Activated naive CD8-positive, alpha-beta T cell treated with anti-CD3 and anti-CD28 coated beads, Interleukin-2, amount 10 ng/mL, durations not matched to agents 7 days and 5 days (primary cell): ENCODE data around the gene POLK. TPM values are rescaled to one million over a fixed set of nuclear protein-coding genes. Genes with fewer than 3 reads are reported as not detected.
"Not testable (repeated sequence)": the region's sequence is repeated elsewhere in the genome, so short reads cannot be mapped to it uniquely, and the experiment has no call there.

ENCODE experiments used
- ATAC-seq: fragments of 150-1000 bp; cut with Tn5 transposase; one replicate; pipeline ENCODE4 v1.10.0; 2021; ENCODE audit warnings: low read depth, moderate library complexity
- POLR2A ChIA-PET: fragments of 350-600 bp; sonication (Branson Sonifier 250); formaldehyde crosslinking; loops from one replicate; lab custom pipeline; 2021; ENCODE audit warnings: antibody characterized with exemption; lab: Charles Lee
- DNase-seq: peaks from one replicate; pipeline ENCODE4 v3.0.0; 2021
- H3K27ac Mint-ChIP-seq: one replicate; pipeline ENCODE4 v1.8.0; 2022; ENCODE audit warnings: mild to moderate bottlenecking, mixed read lengths
- H3K27me3 Mint-ChIP-seq: one replicate; pipeline ENCODE4 v1.8.0; 2022; ENCODE audit warnings: mild to moderate bottlenecking, moderate library complexity, mixed read lengths
- H3K36me3 Mint-ChIP-seq: one replicate; pipeline ENCODE4 v1.8.0; 2021; ENCODE audit warnings: mild to moderate bottlenecking, mixed read lengths
- H3K4me1 Mint-ChIP-seq: one replicate; pipeline ENCODE4 v1.8.0; 2021; ENCODE audit warnings: mixed read lengths
- H3K4me3 Mint-ChIP-seq: one replicate; pipeline ENCODE4 v1.8.0; 2022; ENCODE audit warnings: mild to moderate bottlenecking, moderate library complexity, mixed read lengths
- H3K9me3 Mint-ChIP-seq: one replicate; pipeline ENCODE4 v1.8.0; 2021; ENCODE audit warnings: mixed read lengths
- total RNA-seq, 2 experiments: library from RNA; stranded (reverse); gene quantifications; one replicate each; pipeline ENCODE4 v1.2.3, GENCODE V29; 2021

POLK gene
- total RNA-seq, 2 experiments from 2014 or later, result 27.6 to 29.8 TPM

GRCh38 chr5:75514323-75514722 is 2.6 kb downstream of the POLK start:
- ATAC-seq (no peak), DNase-seq (no peak)
- Mint-ChIP-seq H3K4me3 (no peak overlapping the region), H3K27ac (no peak overlapping the region), H3K27me3 (no peaks in the 10 kb centered on the region), H3K36me3 (peaks cover 25% of the 10 kb centered on the region), H3K4me1 (peaks cover 31% of the 10 kb centered on the region), H3K9me3 (no peaks in the 10 kb centered on the region)
- POLR2A ChIA-PET, result no interaction called here

DNA sequence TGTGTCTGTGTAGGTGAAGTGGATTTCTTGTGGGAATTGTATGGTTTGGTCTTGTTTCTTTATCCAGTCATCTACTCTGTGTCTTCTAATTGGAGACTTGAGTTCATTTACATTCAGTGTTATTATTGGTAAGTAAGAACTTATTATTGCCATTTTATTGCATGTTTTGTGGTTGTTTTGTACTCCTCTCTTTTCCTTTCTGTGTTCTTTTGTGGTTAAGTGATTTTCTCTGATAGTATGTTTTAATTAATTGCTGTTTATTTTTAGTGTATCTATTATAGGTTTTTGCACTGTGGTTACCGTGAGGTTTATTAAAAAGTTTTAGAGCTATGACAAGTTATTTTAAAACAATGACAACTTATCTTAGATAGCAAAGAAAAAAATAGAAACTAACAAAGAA is 8.1 kb downstream of the POLK start:
- Mint-ChIP-seq H3K27me3 (no peaks in the 10 kb centered on the region), H3K4me1 (peaks cover 23% of the 10 kb centered on the region), H3K4me3 (no peak overlapping the region), H3K36me3 (peaks cover 49% of the 10 kb centered on the region), H3K9me3 (peaks cover 11% of the 10 kb centered on the region), H3K27ac (no peak overlapping the region)
- no peak for DNase-seq
- POLR2A ChIA-PET, result no interaction called here
- ATAC-seq, result no peak

DNA sequence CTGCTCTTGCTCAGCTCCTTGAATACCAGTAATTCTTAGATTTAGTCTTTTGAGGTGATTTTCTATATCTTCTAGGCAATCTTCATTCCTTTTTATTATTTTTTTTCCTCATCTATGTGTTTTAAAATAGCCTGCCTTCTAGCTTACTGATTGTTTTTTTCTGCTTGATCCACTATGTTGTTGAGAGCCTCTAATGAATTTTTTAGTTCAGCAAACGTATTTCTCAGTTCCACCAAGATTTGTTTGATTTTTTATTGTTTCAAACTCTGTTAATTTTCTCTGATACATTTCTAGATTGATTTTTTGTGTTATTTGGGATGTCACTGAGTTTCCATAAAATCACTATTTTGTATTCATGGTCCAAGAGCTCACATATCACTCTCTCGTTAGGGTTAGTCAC is 9.5 kb downstream of the POLK start:
- H3K4me1 Mint-ChIP-seq, result peaks cover 36% of the 10 kb centered on the region
- POLR2A ChIA-PET, result no interaction called here
- H3K4me3 Mint-ChIP-seq, result no peak overlapping the region
- H3K27ac Mint-ChIP-seq, result no peak overlapping the region
- peaks cover 11% of the 10 kb centered on the region for H3K9me3 Mint-ChIP-seq
- H3K27me3 Mint-ChIP-seq, result no peaks in the 10 kb centered on the region
- ATAC-seq (no peak), DNase-seq (no peak)
- peaks cover 51% of the 10 kb centered on the region for H3K36me3 Mint-ChIP-seq

GRCh38 chr5:75522025-75522424 is 10.3 kb downstream of the POLK start:
- Mint-ChIP-seq H3K27me3 (no peaks in the 10 kb centered on the region), H3K9me3 (peaks cover 11% of the 10 kb centered on the region), H3K4me1 (peaks cover 34% of the 10 kb centered on the region), H3K4me3 (no peak overlapping the region), H3K27ac (no peak overlapping the region), H3K36me3 (peaks cover 50% of the 10 kb centered on the region)
- DNase-seq, result no peak
- POLR2A ChIA-PET, result no interaction called here
- no peak for ATAC-seq

GRCh38 chr5:75522542-75522941 is 10.9 kb downstream of the POLK start:
- H3K36me3 Mint-ChIP-seq, result peaks cover 47% of the 10 kb centered on the region
- H3K9me3 Mint-ChIP-seq, result peaks cover 11% of the 10 kb centered on the region
- no peak overlapping the region for H3K4me3 Mint-ChIP-seq
- H3K4me1 Mint-ChIP-seq, result peaks cover 34% of the 10 kb centered on the region
- H3K27ac Mint-ChIP-seq, result no peak overlapping the region
- POLR2A ChIA-PET, result interaction anchor here (0.6 kb wide), 1 partner anchor 70 kb away, joined by 3 read pairs; no protein-coding TSS in a partner anchor
- H3K27me3 Mint-ChIP-seq, result no peaks in the 10 kb centered on the region
- DNase-seq, result no peak
- ATAC-seq, result no peak

DNA sequence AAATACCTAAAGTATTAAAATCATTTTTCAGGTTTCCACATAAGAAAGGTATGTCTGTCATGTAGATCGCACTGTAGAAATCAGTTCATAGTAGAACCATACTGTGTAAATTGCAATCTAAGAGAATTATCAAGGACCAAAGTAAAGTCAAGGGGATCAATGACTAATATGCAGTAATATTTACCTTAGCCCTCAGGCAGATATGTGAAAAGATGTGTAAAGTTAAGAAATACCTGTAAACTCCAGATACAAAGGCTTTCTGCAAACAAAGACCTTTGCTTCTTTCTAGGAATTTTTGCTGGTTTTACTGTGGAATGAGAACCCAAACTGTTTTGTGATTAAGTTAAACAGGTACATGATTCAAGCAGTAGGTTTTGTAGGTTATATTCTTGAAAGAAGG is 11.6 kb downstream of the POLK start:
- Mint-ChIP-seq H3K36me3 (peaks cover 42% of the 10 kb centered on the region), H3K9me3 (peaks cover 11% of the 10 kb centered on the region), H3K27ac (no peak overlapping the region), H3K4me1 (peaks cover 33% of the 10 kb centered on the region), H3K4me3 (peak overlapping the region; percentile 23), H3K27me3 (no peaks in the 10 kb centered on the region)
- DNase-seq (no peak), ATAC-seq (no peak)
- POLR2A ChIA-PET, result no interaction called here

GRCh38 chr5:75524071-75524470 is 12.4 kb downstream of the POLK start:
- H3K4me1 Mint-ChIP-seq, result peaks cover 34% of the 10 kb centered on the region
- ATAC-seq (no peak), DNase-seq (no peak)
- H3K36me3 Mint-ChIP-seq, result peaks cover 40% of the 10 kb centered on the region
- no peaks in the 10 kb centered on the region for H3K27me3 Mint-ChIP-seq
- peak overlapping the region; percentile 45 for H3K27ac Mint-ChIP-seq
- POLR2A ChIA-PET, result interaction anchor here (0.6 kb wide), 1 partner anchor 1203 kb away, joined by 4 read pairs; no protein-coding TSS in a partner anchor
- peak overlapping the region; percentile 23 for H3K4me3 Mint-ChIP-seq
- peaks cover 11% of the 10 kb centered on the region for H3K9me3 Mint-ChIP-seq

GRCh38 chr5:75524591-75524990 is 12.9 kb downstream of the POLK start:
- peaks cover 29% of the 10 kb centered on the region for H3K4me1 Mint-ChIP-seq
- no peak overlapping the region for H3K27ac Mint-ChIP-seq
- POLR2A ChIA-PET, result no interaction called here
- peaks cover 35% of the 10 kb centered on the region for H3K36me3 Mint-ChIP-seq
- DNase-seq, result no peak
- H3K4me3 Mint-ChIP-seq, result no peak overlapping the region
- no peak for ATAC-seq
- H3K27me3 Mint-ChIP-seq, result no peaks in the 10 kb centered on the region
- H3K9me3 Mint-ChIP-seq, result peaks cover 9% of the 10 kb centered on the region

GRCh38 chr5:75525344-75525743 is 13.7 kb downstream of the POLK start:
- H3K27ac Mint-ChIP-seq, result no peak overlapping the region
- H3K36me3 Mint-ChIP-seq, result peaks cover 33% of the 10 kb centered on the region
- POLR2A ChIA-PET, result no interaction called here
- DNase-seq, result no peak
- no peak overlapping the region for H3K4me3 Mint-ChIP-seq
- no peaks in the 10 kb centered on the region for H3K27me3 Mint-ChIP-seq
- H3K9me3 Mint-ChIP-seq, result peaks cover 7% of the 10 kb centered on the region
- peaks cover 28% of the 10 kb centered on the region for H3K4me1 Mint-ChIP-seq
- ATAC-seq, result no peak

GRCh38 chr5:75526070-75526469 is 14.4 kb downstream of the POLK start:
- peaks cover 28% of the 10 kb centered on the region for H3K4me1 Mint-ChIP-seq

GRCh38 chr5:75529185-75529584 is 17.5 kb downstream of the POLK start:
- Mint-ChIP-seq H3K36me3 (peaks cover 36% of the 10 kb centered on the region), H3K4me1 (peaks cover 19% of the 10 kb centered on the region), H3K9me3 (peaks cover 11% of the 10 kb centered on the region), H3K4me3 (no peak overlapping the region), H3K27me3 (no peaks in the 10 kb centered on the region), H3K27ac (no peak overlapping the region)
- ATAC-seq (no peak), DNase-seq (no peak)
- POLR2A ChIA-PET, result no interaction called here

More at GRCh38 chr5:75526070-75526469, 14.4 kb downstream of the POLK start:
- POLR2A ChIA-PET, result no interaction called here
- no peak for ATAC-seq
- H3K4me3 Mint-ChIP-seq, result no peak overlapping the region
- no peaks in the 10 kb centered on the region for H3K27me3 Mint-ChIP-seq
- H3K27ac Mint-ChIP-seq, result no peak overlapping the region
- H3K36me3 Mint-ChIP-seq, result peaks cover 27% of the 10 kb centered on the region
- no peak for DNase-seq
- H3K9me3 Mint-ChIP-seq, result peaks cover 3% of the 10 kb centered on the region

GRCh38 chr5:75532190-75532589 is 20.5 kb downstream of the POLK start:
- POLR2A ChIA-PET, result no interaction called here
- Mint-ChIP-seq H3K36me3 (peaks cover 49% of the 10 kb centered on the region), H3K27ac (no peak overlapping the region), H3K4me1 (peaks cover 9% of the 10 kb centered on the region), H3K9me3 (peaks cover 21% of the 10 kb centered on the region), H3K4me3 (no peak overlapping the region), H3K27me3 (no peaks in the 10 kb centered on the region)
- ATAC-seq (no peak), DNase-seq (no peak)

- H3K27ac Mint-ChIP-seq, H3K4me1 Mint-ChIP-seq, DNase-seq, POLR2A ChIA-PET, ATAC-seq, H3K27me3 Mint-ChIP-seq, H3K4me3 Mint-ChIP-seq: not testable (repeated sequence)
- Mint-ChIP-seq H3K36me3 (peaks cover 51% of the 10 kb centered on the region), H3K9me3 (peaks cover 21% of the 10 kb centered on the region)
Observed at GRCh38 chr5:75533716-75534115, 22.0 kb downstream of the POLK start.

DNA sequence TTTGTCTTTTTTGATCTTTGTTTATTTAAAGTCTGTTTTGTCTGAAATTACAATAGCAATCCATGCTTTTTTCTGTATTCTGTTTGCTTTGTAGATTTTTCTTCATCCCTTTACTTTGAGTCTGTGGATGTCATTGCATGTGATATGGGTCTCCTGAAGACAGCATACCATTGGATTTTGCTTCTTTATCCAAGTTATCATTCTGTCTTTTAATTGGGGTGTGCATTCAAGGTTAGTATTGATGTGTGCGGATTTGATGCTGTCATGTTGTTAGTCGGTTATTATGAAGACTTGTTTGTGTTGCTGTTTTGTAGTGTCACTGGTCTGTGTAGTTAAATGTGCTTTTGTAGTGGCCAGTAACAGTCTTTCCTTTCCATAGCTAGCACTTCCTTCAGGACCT is 23.0 kb downstream of the POLK start:
- POLR2A ChIA-PET, result no interaction called here

DNA sequence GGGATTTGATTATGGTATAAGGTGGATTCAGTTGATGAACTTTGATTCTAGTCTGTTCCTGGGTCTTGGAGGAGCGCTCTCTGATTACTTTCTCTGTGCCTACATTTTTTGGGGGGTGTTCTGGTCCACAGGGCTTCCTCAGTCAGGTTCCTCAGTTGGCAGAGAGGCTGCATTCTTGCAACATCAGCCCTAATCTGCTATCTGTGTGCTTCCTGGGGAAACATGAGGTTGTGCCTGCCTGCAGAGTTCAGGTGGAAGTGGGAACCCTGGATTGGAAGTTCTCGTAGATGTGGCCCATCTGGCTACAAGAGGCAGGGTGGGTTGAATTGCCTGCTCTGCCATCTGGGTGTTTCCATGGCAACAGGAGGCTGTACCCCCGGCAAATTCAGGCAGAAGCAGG is 24.5 kb downstream of the POLK start:
- H3K4me3 Mint-ChIP-seq, result no peak overlapping the region

More for the DNA sequence above, 23.0 kb downstream of the POLK start:
- DNase-seq (no peak), ATAC-seq (no peak)
- Mint-ChIP-seq H3K9me3 (peaks cover 21% of the 10 kb centered on the region), H3K27ac (no peak overlapping the region), H3K36me3 (peaks cover 48% of the 10 kb centered on the region), H3K4me1 (peaks cover 8% of the 10 kb centered on the region), H3K4me3 (no peak overlapping the region), H3K27me3 (no peaks in the 10 kb centered on the region)

More for the DNA sequence above, 24.5 kb downstream of the POLK start:
- DNase-seq, result no peak
- no peaks in the 10 kb centered on the region for H3K27me3 Mint-ChIP-seq
- H3K4me1 Mint-ChIP-seq, result peaks cover 6% of the 10 kb centered on the region
- ATAC-seq, result no peak
- peaks cover 49% of the 10 kb centered on the region for H3K36me3 Mint-ChIP-seq
- peaks cover 21% of the 10 kb centered on the region for H3K9me3 Mint-ChIP-seq
- H3K27ac Mint-ChIP-seq, result no peak overlapping the region
- POLR2A ChIA-PET, result no interaction called here
